Measurements from ENCODE around the gene APP. TPM values are rescaled to one million over a fixed set of nuclear protein-coding genes. Genes with fewer than 3 reads are reported as not detected.

The APP gene
- total RNA-seq, 2 experiments from 2014 or later, result 39.3 to 39.4 TPM

- H3K9me3 Mint-ChIP-seq, result no peaks in the 10 kb centered on the region
- H3K27me3 Mint-ChIP-seq, result no peaks in the 10 kb centered on the region
- DNase-seq (no peak), ATAC-seq (no peak)
- no peak overlapping the region for H3K27ac Mint-ChIP-seq
- ChIA-PET CTCF (no interaction called here), POLR2A (interaction anchor here (0.6 kb wide), 1 partner anchor 547 kb away, joined by 3 read pairs; no protein-coding TSS in a partner anchor)
- TF ChIP-seq, protein P1, sequence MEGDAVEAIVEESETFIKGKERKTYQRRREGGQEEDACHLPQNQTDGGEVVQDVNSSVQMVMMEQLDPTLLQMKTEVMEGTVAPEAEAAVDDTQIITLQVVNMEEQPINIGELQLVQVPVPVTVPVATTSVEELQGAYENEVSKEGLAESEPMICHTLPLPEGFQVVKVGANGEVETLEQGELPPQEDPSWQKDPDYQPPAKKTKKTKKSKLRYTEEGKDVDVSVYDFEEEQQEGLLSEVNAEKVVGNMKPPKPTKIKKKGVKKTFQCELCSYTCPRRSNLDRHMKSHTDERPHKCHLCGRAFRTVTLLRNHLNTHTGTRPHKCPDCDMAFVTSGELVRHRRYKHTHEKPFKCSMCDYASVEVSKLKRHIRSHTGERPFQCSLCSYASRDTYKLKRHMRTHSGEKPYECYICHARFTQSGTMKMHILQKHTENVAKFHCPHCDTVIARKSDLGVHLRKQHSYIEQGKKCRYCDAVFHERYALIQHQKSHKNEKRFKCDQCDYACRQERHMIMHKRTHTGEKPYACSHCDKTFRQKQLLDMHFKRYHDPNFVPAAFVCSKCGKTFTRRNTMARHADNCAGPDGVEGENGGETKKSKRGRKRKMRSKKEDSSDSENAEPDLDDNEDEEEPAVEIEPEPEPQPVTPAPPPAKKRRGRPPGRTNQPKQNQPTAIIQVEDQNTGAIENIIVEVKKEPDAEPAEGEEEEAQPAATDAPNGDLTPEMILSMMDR (IDR thresholded peaks at IDR 0.05), result no peak
- H3K4me1 Mint-ChIP-seq (ENCODE audit: low read depth), result peaks cover 9% of the 10 kb centered on the region
- H3K36me3 Mint-ChIP-seq (ENCODE audit: low read depth), result no peaks in the 10 kb centered on the region
- H3K4me3 Mint-ChIP-seq, result no peak overlapping the region
- intact Hi-C loops (cut with micrococcal nuclease), result no loop called here
Observed at GRCh38 chr21:26120828-26121227, 49.7 kb downstream of the APP start.

- POLR2A ChIA-PET, result no interaction called here
- H3K4me3 Mint-ChIP-seq, result no peak overlapping the region
- intact Hi-C loops (cut with micrococcal nuclease), result no loop called here
Observed at GRCh38 chr21:26119906-26120305, 50.7 kb downstream of the APP start.

DNA sequence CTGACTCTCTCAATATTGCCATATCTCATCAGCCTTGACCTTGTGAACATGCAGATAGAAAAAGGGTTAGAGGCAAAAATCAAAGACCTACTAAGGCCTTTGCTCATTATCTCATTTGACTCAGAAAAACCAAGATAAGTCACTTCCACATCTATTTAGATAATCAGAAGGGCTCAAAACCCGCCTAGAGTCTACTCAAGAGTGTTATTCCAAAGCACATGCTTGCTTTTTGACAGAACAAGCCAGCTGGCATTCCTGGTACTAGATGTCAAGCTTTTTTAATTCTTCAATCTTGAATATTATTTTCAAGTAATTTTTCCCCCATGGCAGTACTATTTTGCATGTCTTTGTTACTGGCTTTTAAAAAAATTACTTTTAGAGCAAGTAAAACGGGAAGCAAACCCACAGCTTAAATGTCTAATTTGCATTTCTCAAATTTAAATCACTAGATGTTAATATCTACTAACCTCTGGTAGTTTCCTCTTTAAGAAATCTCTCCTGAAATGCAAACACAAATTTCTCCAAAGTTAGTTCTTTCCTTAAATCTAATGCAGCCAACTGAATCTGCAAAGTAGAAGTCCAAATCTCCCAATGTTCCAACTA, 51.5 kb downstream of the APP start:
- Mint-ChIP-seq H3K4me1 (ENCODE audit: low read depth) (peaks cover 12% of the 10 kb centered on the region), H3K4me3 (no peak overlapping the region), H3K36me3 (ENCODE audit: low read depth) (no peaks in the 10 kb centered on the region), H3K27ac (no peak overlapping the region), H3K27me3 (no peaks in the 10 kb centered on the region), H3K9me3 (no peaks in the 10 kb centered on the region)
- ATAC-seq (no peak), DNase-seq (no peak)
- TF ChIP-seq, protein P1 (IDR thresholded peaks at IDR 0.05), result no peak
- ChIA-PET CTCF (no interaction called here), POLR2A (no interaction called here)
- intact Hi-C loops (cut with micrococcal nuclease), result no loop called here

More at GRCh38 chr21:26119906-26120305, 50.7 kb downstream of the APP start:
- no peaks in the 10 kb centered on the region for H3K27me3 Mint-ChIP-seq
- CTCF ChIA-PET, result no interaction called here
- H3K36me3 Mint-ChIP-seq (ENCODE audit: low read depth), result no peaks in the 10 kb centered on the region
- no peaks in the 10 kb centered on the region for H3K9me3 Mint-ChIP-seq
- DNase-seq, result no peak
- no peak overlapping the region for H3K27ac Mint-ChIP-seq
- TF ChIP-seq, protein P1 (IDR thresholded peaks at IDR 0.05), result no peak
- peaks cover 12% of the 10 kb centered on the region for H3K4me1 Mint-ChIP-seq (ENCODE audit: low read depth)
- ATAC-seq, result no peak

- Mint-ChIP-seq H3K27ac (no peak overlapping the region), H3K4me3 (no peak overlapping the region), H3K4me1 (ENCODE audit: low read depth) (peaks cover 12% of the 10 kb centered on the region), H3K9me3 (no peaks in the 10 kb centered on the region), H3K36me3 (ENCODE audit: low read depth) (no peaks in the 10 kb centered on the region), H3K27me3 (no peaks in the 10 kb centered on the region)
- TF ChIP-seq, protein P1 (IDR thresholded peaks at IDR 0.05), result no peak
- DNase-seq (no peak), ATAC-seq (no peak)
- ChIA-PET CTCF (no interaction called here), POLR2A (no interaction called here)
- intact Hi-C loops (cut with micrococcal nuclease), result no loop called here
Observed at GRCh38 chr21:26117972-26118367, 52.6 kb downstream of the APP start.

DNA sequence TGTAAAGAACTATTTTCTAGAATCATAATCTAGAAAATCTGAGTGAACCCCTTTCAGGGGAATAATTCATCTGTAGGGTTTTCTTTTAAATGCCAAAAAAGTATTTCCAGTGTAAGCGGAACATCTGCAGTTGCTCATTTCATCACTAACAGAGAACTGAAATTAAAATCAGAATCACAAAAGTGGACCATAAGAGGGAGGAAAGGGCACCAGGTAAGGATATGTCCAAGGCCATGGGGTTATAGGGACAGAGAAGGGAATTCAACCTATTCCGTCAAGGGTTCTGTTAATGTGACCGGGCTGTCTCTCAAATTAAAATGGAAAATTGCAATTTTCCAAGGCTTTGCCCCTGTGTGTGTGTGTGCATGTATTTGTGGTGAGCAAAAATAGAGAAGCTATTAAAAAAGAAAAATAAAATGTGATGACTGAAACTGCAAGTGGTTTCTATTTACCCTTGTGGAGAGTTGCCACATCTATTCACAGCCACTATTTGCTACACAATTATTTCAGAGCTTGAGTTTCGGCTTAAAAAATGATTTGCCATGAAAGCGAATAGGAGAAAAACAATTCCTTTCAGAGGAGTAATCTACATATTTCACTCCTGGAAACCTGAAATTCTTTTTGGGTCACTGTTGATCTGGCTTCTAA, 53.1 kb downstream of the APP start:
- DNase-seq (no peak), ATAC-seq (no peak)
- POLR2A ChIA-PET, result no interaction called here
- CTCF ChIA-PET, result no interaction called here
- intact Hi-C loops (cut with micrococcal nuclease), result no loop called here
- H3K27me3 Mint-ChIP-seq, result no peaks in the 10 kb centered on the region
- H3K4me1 Mint-ChIP-seq (ENCODE audit: low read depth), result peaks cover 12% of the 10 kb centered on the region
- no peak overlapping the region for H3K27ac Mint-ChIP-seq
- H3K36me3 Mint-ChIP-seq (ENCODE audit: low read depth), result no peaks in the 10 kb centered on the region
- no peaks in the 10 kb centered on the region for H3K9me3 Mint-ChIP-seq
- TF ChIP-seq, protein P1 (IDR thresholded peaks at IDR 0.05), result no peak
- no peak overlapping the region for H3K4me3 Mint-ChIP-seq

Data from activated CD8-positive, alpha-beta T cell treated with anti-CD3 and anti-CD28 coated beads for 36 hours (primary cell).